IMR-90 (cell line): ENCODE data around the gene LIPM.

Source experiments
- CEBPB ChIP-seq: IDR thresholded peaks from 2 replicates; pipeline ENCODE4 v1.6.1; 2012; ENCODE audit warnings: low read depth, low read length, improper control_type of control experiment
- POLR2A ChIP-seq: IDR thresholded peaks from 2 replicates; pipeline ENCODE4 v1.6.1; 2012; ENCODE audit warnings: mild to moderate bottlenecking, low read depth, low read length
- RFX5 ChIP-seq: IDR thresholded peaks from 2 replicates; pipeline ENCODE4 v1.8.0; 2012; ENCODE audit warnings: low read depth, mild to moderate bottlenecking, low read length, moderate library complexity
- SMC3 ChIP-seq: fragments of 150-350 bp; IDR thresholded peaks from 2 replicates; pipeline ENCODE4 v1.6.1; 2016; ENCODE audit warnings: low read depth, mild to moderate bottlenecking, antibody characterized with exemption, low read length, moderate library complexity
- TF ChIP-seq, protein P1 (sequence below): conservative IDR thresholded peaks from 2 replicates; pipeline ENCODE4 v1.5.1; 2012; ENCODE audit warnings: mild to moderate bottlenecking, low read depth, low read length, improper control_type of control experiment

DNA sequence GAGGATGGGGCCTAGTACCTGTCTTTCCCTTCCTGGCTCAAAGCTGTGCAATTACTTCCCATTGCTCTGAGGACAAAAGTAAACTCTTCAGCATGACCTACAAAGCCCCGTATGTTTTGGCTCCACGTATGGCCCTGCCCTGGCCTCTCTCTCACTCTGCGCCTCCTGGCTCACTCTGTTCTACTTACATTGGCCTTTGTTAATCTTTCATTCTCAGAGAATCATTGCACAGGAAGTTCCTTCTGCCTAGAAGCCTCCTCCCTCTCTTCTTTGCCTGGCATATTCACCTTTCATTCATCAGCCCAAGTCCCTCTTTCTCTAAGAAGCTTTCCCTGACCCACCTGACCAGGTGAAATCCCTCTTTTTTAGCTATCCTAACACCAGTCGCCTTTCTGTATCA is 23.9 kb downstream of the LIPM start:
- TF ChIP-seq RFX5 (no peak), CEBPB (no peak), POLR2A (no peak), SMC3 (no peak)
- TF ChIP-seq, protein P1, sequence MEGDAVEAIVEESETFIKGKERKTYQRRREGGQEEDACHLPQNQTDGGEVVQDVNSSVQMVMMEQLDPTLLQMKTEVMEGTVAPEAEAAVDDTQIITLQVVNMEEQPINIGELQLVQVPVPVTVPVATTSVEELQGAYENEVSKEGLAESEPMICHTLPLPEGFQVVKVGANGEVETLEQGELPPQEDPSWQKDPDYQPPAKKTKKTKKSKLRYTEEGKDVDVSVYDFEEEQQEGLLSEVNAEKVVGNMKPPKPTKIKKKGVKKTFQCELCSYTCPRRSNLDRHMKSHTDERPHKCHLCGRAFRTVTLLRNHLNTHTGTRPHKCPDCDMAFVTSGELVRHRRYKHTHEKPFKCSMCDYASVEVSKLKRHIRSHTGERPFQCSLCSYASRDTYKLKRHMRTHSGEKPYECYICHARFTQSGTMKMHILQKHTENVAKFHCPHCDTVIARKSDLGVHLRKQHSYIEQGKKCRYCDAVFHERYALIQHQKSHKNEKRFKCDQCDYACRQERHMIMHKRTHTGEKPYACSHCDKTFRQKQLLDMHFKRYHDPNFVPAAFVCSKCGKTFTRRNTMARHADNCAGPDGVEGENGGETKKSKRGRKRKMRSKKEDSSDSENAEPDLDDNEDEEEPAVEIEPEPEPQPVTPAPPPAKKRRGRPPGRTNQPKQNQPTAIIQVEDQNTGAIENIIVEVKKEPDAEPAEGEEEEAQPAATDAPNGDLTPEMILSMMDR, result no peak
